Measurements from ENCODE around the gene NRTN.

GRCh38 chr19:5795382-5795919 is 9.4 kb upstream of the NRTN start:
- TF ChIP-seq CTCF (IDR thresholded peaks at IDR 0.05) (no peak), ZFX (IDR thresholded peaks at IDR 0.05; ENCODE audit: borderline replicate concordance) (no peak)

Measured in 22Rv1 (cell line).